ENCODE measurements around the gene ACTR10.

Gene ACTR10

DNA sequence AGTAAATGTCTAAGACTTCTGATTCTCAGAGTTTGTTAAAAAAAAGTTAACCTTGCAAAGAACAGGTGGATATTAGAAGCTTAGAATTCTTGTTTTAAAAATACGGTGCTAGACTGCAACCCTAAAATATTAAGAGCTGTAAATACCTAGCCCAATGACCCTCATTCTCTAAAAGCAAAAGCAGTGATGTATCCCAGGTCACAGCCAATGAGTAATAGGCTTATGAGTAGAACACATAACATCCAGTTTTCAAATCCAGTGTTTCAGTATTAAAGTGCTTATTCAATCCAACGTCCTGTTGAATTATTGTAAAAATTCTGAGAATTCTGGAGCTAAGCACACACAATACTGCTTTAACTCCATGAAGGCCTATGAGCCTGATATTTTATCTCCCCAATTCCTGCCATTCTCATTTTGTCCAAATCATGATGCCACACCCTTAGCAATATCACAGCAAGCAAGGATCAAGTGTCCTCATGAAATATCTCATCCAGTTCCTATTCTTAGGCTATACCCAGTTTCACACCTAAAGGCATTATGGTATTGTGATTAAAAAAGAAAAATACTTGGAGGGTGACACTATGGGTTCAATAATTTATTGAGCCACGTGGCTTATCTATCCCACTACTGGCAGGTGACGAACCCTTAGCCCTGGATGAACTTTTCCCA is 83.1 kb downstream of the ACTR10 start:
- no peak for DNase-seq

GRCh38 chr14:58283730-58284129 is 83.8 kb downstream of the ACTR10 start:
- DNase-seq: no peak

DNA sequence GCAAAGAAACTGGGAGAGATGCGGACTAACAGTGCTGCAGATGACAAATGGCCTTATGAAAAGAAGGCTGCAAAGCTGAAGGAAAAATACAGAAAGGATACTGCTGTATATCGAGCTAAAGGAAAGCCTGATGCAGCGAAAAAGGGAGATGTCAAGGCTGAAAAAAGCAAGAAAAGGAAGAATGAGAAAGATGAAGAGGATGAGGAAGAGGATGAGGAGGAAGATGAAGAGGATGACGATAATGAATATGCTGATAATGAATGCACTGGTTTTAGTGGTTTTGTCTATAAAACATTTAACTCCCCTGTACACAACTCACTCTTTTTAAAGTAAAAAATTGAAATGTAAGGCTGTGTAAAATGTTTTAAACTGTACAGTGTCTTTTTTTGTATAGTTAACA is 85.2 kb downstream of the ACTR10 start:
- DNase-seq: no peak
